ENCODE results near the gene CHODL.

The CHODL gene

GRCh38 chr21:18267496-18267895 lies 22.9 kb downstream of the CHODL start:
- no peak for DNase-seq
- H3K27me3 ChIP-seq (replicated peaks; ENCODE audit: insufficient read depth, low read length): no peaks in the 10 kb centered on the region
- H3K4me1 ChIP-seq (ENCODE audit: low read length): no peaks in the 10 kb centered on the region
- H3K9me3 ChIP-seq (replicated peaks; ENCODE audit: insufficient read depth, low read length): no peaks in the 10 kb centered on the region
- H3K9me2 ChIP-seq (replicated peaks; ENCODE audit: insufficient read depth, low read length): no peaks in the 10 kb centered on the region
- TF ChIP-seq EZH2 (optimal IDR thresholded peaks at IDR 0.05; ENCODE audit: low read depth, low read length) (no peak), EZH2phosphoT487 (IDR thresholded peaks at IDR 0.05; ENCODE audit: low read length) (no peak)
- TF ChIP-seq, protein P1, sequence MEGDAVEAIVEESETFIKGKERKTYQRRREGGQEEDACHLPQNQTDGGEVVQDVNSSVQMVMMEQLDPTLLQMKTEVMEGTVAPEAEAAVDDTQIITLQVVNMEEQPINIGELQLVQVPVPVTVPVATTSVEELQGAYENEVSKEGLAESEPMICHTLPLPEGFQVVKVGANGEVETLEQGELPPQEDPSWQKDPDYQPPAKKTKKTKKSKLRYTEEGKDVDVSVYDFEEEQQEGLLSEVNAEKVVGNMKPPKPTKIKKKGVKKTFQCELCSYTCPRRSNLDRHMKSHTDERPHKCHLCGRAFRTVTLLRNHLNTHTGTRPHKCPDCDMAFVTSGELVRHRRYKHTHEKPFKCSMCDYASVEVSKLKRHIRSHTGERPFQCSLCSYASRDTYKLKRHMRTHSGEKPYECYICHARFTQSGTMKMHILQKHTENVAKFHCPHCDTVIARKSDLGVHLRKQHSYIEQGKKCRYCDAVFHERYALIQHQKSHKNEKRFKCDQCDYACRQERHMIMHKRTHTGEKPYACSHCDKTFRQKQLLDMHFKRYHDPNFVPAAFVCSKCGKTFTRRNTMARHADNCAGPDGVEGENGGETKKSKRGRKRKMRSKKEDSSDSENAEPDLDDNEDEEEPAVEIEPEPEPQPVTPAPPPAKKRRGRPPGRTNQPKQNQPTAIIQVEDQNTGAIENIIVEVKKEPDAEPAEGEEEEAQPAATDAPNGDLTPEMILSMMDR (IDR thresholded peaks at IDR 0.05; ENCODE audit: low read length): no peak
- no peaks in the 10 kb centered on the region for H3K36me3 ChIP-seq (replicated peaks; ENCODE audit: insufficient read depth, low read length)
- H2AFZ ChIP-seq (ENCODE audit: low read length): no peak overlapping the region
- no peaks in the 10 kb centered on the region for H3F3A ChIP-seq (ENCODE audit: insufficient read depth, low read length)
- no peaks in the 10 kb centered on the region for H3K79me2 ChIP-seq (ENCODE audit: low read length)
- no peak overlapping the region for H3K4me3 ChIP-seq (ENCODE audit: low read length)
- no peak overlapping the region for H3K4me2 ChIP-seq (ENCODE audit: low read depth, low read length)
- no peak overlapping the region for H3K27ac ChIP-seq (ENCODE audit: low read length)
- no peak overlapping the region for H3K9ac ChIP-seq (ENCODE audit: low read length)
- no peaks in the 10 kb centered on the region for H4K20me1 ChIP-seq (ENCODE audit: insufficient read depth, low read length)

DNA sequence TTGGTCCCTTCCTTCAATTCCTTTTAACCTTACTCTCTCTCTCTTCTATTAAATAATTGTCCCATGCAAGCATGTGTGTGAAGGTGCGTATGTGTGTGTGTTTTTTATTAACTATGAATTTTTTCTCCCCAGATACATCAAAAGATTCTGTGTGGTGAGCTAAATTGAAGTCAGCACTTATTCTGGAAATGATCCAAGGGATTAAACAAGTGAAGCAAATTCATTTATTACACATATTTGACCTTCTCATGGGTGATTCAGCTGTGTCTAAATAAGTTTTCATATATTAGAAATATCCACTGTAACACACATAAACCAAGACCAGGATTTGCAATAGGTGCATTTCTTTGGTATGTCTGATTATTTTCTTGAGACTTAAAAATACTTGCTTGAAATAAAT lies 24.3 kb downstream of the CHODL start:
- peaks cover 6% of the 10 kb centered on the region for H3F3A ChIP-seq (ENCODE audit: insufficient read depth, low read length)
- peaks cover 12% of the 10 kb centered on the region for H3K79me2 ChIP-seq (ENCODE audit: low read length)
- H2AFZ ChIP-seq (ENCODE audit: low read length): no peak overlapping the region
- H4K20me1 ChIP-seq (ENCODE audit: insufficient read depth, low read length): no peaks in the 10 kb centered on the region
- H3K4me2 ChIP-seq (ENCODE audit: low read depth, low read length): no peak overlapping the region
- H3K27ac ChIP-seq (ENCODE audit: low read length): no peak overlapping the region
- H3K27me3 ChIP-seq (replicated peaks; ENCODE audit: insufficient read depth, low read length): no peaks in the 10 kb centered on the region
- no peak overlapping the region for H3K9ac ChIP-seq (ENCODE audit: low read length)
- TF ChIP-seq EZH2phosphoT487 (IDR thresholded peaks at IDR 0.05; ENCODE audit: low read length): no peak
- no peak for DNase-seq
- H3K4me3 ChIP-seq (ENCODE audit: low read length): no peak overlapping the region
- H3K9me2 ChIP-seq (replicated peaks; ENCODE audit: insufficient read depth, low read length): no peaks in the 10 kb centered on the region
- H3K9me3 ChIP-seq (replicated peaks; ENCODE audit: insufficient read depth, low read length): no peaks in the 10 kb centered on the region
- H3K36me3 ChIP-seq (replicated peaks; ENCODE audit: insufficient read depth, low read length): no peaks in the 10 kb centered on the region
- H3K4me1 ChIP-seq (ENCODE audit: low read length): peaks cover 10% of the 10 kb centered on the region

GRCh38 chr21:18269856-18270255 lies 25.2 kb downstream of the CHODL start:
- Histone ChIP-seq H3K4me3 (ENCODE audit: low read length) (no peak overlapping the region), H2AFZ (ENCODE audit: low read length) (no peak overlapping the region), H3K4me2 (ENCODE audit: low read depth, low read length) (no peak overlapping the region), H3K9me2 (replicated peaks; ENCODE audit: insufficient read depth, low read length) (no peaks in the 10 kb centered on the region), H3K27ac (ENCODE audit: low read length) (no peak overlapping the region), H3K27me3 (replicated peaks; ENCODE audit: insufficient read depth, low read length) (no peaks in the 10 kb centered on the region), H3K9ac (ENCODE audit: low read length) (no peak overlapping the region), H3K9me3 (replicated peaks; ENCODE audit: insufficient read depth, low read length) (no peaks in the 10 kb centered on the region), H3K4me1 (ENCODE audit: low read length) (peaks cover 10% of the 10 kb centered on the region), H3F3A (ENCODE audit: insufficient read depth, low read length) (peaks cover 15% of the 10 kb centered on the region), H4K20me1 (ENCODE audit: insufficient read depth, low read length) (no peaks in the 10 kb centered on the region), H3K79me2 (ENCODE audit: low read length) (peaks cover 12% of the 10 kb centered on the region), H3K36me3 (replicated peaks; ENCODE audit: insufficient read depth, low read length) (no peaks in the 10 kb centered on the region)
- no peak for DNase-seq
- TF ChIP-seq EZH2 (optimal IDR thresholded peaks at IDR 0.05; ENCODE audit: low read depth, low read length): no peak
- TF ChIP-seq, protein P1 (IDR thresholded peaks at IDR 0.05; ENCODE audit: low read length): no peak
- TF ChIP-seq EZH2phosphoT487 (IDR thresholded peaks at IDR 0.05; ENCODE audit: low read length): no peak

DNA sequence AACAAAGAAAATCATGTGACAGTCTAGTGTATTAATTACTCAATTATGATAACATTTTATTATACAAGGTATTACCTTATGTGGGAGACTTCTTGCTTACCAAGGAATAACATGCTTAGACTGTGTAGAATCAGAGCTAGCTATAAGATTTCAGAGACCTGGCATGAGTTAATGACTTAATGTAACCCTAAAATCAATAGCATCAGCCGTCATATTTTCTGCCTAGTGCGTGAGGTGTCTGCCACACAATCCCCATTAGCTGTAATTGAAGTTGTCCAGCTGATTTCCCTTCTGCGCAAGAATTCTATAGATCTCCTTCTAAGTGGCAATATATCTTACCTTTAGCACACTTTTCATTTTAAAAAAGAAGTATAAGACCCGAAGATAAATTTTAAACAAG lies 28.8 kb downstream of the CHODL start:
- H3K4me2 ChIP-seq (ENCODE audit: low read depth, low read length): peak overlapping the region; percentile 85
- TF ChIP-seq EZH2 (optimal IDR thresholded peaks at IDR 0.05; ENCODE audit: low read depth, low read length) (no peak), EZH2phosphoT487 (IDR thresholded peaks at IDR 0.05; ENCODE audit: low read length) (no peak)
- TF ChIP-seq, protein P1 (IDR thresholded peaks at IDR 0.05; ENCODE audit: low read length): no peak
- peak overlapping the region; percentile 64; the same call in 1 of the 2 replicates for H3K4me3 ChIP-seq (ENCODE audit: low read length)
- H3K79me2 ChIP-seq (ENCODE audit: low read length): peaks cover 12% of the 10 kb centered on the region
- no peak overlapping the region for H3K9ac ChIP-seq (ENCODE audit: low read length)
- H3K27ac ChIP-seq (ENCODE audit: low read length): peak overlapping the region; percentile 97; the same call in 1 of the 2 replicates
- no peak for DNase-seq
- no peak overlapping the region for H2AFZ ChIP-seq (ENCODE audit: low read length)
- peaks cover 32% of the 10 kb centered on the region for H3F3A ChIP-seq (ENCODE audit: insufficient read depth, low read length)
- H4K20me1 ChIP-seq (ENCODE audit: insufficient read depth, low read length): no peaks in the 10 kb centered on the region
- no peaks in the 10 kb centered on the region for H3K9me3 ChIP-seq (replicated peaks; ENCODE audit: insufficient read depth, low read length)
- H3K4me1 ChIP-seq (ENCODE audit: low read length): peaks cover 21% of the 10 kb centered on the region
- no peaks in the 10 kb centered on the region for H3K36me3 ChIP-seq (replicated peaks; ENCODE audit: insufficient read depth, low read length)
- no peaks in the 10 kb centered on the region for H3K27me3 ChIP-seq (replicated peaks; ENCODE audit: insufficient read depth, low read length)
- no peaks in the 10 kb centered on the region for H3K9me2 ChIP-seq (replicated peaks; ENCODE audit: insufficient read depth, low read length)
